Calu3 (cell line): Measurements from ENCODE around the gene ELFN1. TPM values are rescaled to one million over a fixed set of nuclear protein-coding genes. Genes with fewer than 3 reads are reported as not detected.

Experiments
- BruUV-seq: library from RNA; stranded (reverse); fragments of 400-500 nt; replicated peaks from 2 replicates; lab custom pipeline; 2021; lab: Mats Ljungman, UMichigan
- CTCF ChIA-PET: fragments of 300-600 bp; sonication (Branson Sonifier 250); formaldehyde crosslinking; loops from one replicate; lab custom pipeline; 2022; ENCODE audit warnings: antibody characterized with exemption; lab: Charles Lee
- DNase-seq: peaks from one replicate; pipeline ENCODE4 v3.0.0; 2022
- H3K27ac Mint-ChIP-seq: one replicate; pipeline ENCODE4 v1.8.0; 2022; ENCODE audit warnings: mixed read lengths; ENCODE audit not compliant: unreplicated experiment
- H3K27me3 Mint-ChIP-seq: one replicate; pipeline ENCODE4 v1.8.0; 2022; ENCODE audit warnings: mixed read lengths; ENCODE audit not compliant: unreplicated experiment
- H3K36me3 Mint-ChIP-seq: one replicate; pipeline ENCODE4 v1.8.0; 2022; ENCODE audit warnings: mild to moderate bottlenecking, moderate library complexity, mixed read lengths; ENCODE audit not compliant: insufficient read depth, unreplicated experiment
- H3K4me1 Mint-ChIP-seq: one replicate; pipeline ENCODE4 v1.8.0; 2022; ENCODE audit warnings: mild to moderate bottlenecking, low read depth, mixed read lengths; ENCODE audit not compliant: unreplicated experiment
- H3K4me3 Mint-ChIP-seq: one replicate; pipeline ENCODE4 v1.8.0; 2022; ENCODE audit warnings: mild to moderate bottlenecking, low read depth, moderate library complexity, mixed read lengths; ENCODE audit not compliant: unreplicated experiment
- H3K9me3 Mint-ChIP-seq: one replicate; pipeline ENCODE4 v1.8.0; 2022; ENCODE audit warnings: low read depth, mixed read lengths; ENCODE audit not compliant: unreplicated experiment
- CTCF ChIP-seq: fragments of 200-600 bp; IDR thresholded peaks from one replicate; pipeline ENCODE4 v1.8.0; 2022; ENCODE audit warnings: antibody characterized with exemption; ENCODE audit not compliant: unreplicated experiment
- intact Hi-C: fragments of 100-400 bp; cut with micrococcal nuclease; formaldehyde crosslinking; loops from one replicate; pipeline ENCODE4 v1.10.0; 2022; ENCODE audit not compliant: unreplicated experiment
- total RNA-seq: library from RNA; stranded (reverse); gene quantifications from 2 replicates; pipeline ENCODE4 v1.2.3, GENCODE V29; 2022

Gene ELFN1
- total RNA-seq, 1 experiment from 2014 or later = not detected

- Mint-ChIP-seq H3K9me3 (no peaks in the 10 kb centered on the region), H3K27me3 (peaks cover 99% of the 10 kb centered on the region), H3K36me3 (no peaks in the 10 kb centered on the region), H3K4me3 (no peak overlapping the region), H3K27ac (no peak overlapping the region), H3K4me1 (no peaks in the 10 kb centered on the region)
- CTCF ChIA-PET = interaction anchor here (0.7 kb wide), 1 partner anchor 10 kb away, joined by 4 read pairs; no protein-coding TSS in a partner anchor
- no peak for TF ChIP-seq CTCF
- intact Hi-C loops = no loop called here
- no peak for DNase-seq
- no TSS peak for BruUV-seq
Observed at GRCh38 chr7:1674161-1675035, 4.3 kb downstream of the ELFN1 start.

GRCh38 chr7:1675036-1675671 lies 5.1 kb downstream of the ELFN1 start:
- H3K36me3 Mint-ChIP-seq = no peaks in the 10 kb centered on the region
- intact Hi-C loops = no loop called here

GRCh38 chr7:1675673-1676549 lies 5.8 kb downstream of the ELFN1 start:
- DNase-seq = no peak
- no peak for TF ChIP-seq CTCF
- Mint-ChIP-seq H3K4me1 (no peaks in the 10 kb centered on the region), H3K27ac (no peak overlapping the region), H3K27me3 (peaks cover 98% of the 10 kb centered on the region), H3K36me3 (no peaks in the 10 kb centered on the region), H3K9me3 (no peaks in the 10 kb centered on the region), H3K4me3 (no peak overlapping the region)
- intact Hi-C loops = no loop called here
- CTCF ChIA-PET = interaction anchor here (0.5 kb wide), 1 partner anchor 95 kb away, joined by 3 read pairs; no protein-coding TSS in a partner anchor
- BruUV-seq = no TSS peak

More at GRCh38 chr7:1675036-1675671, 5.1 kb downstream of the ELFN1 start:
- no TSS peak for BruUV-seq
- no peaks in the 10 kb centered on the region for H3K9me3 Mint-ChIP-seq
- no peak overlapping the region for H3K4me3 Mint-ChIP-seq
- H3K4me1 Mint-ChIP-seq = no peaks in the 10 kb centered on the region
- no peak for TF ChIP-seq CTCF
- peaks cover 99% of the 10 kb centered on the region for H3K27me3 Mint-ChIP-seq
- no peak overlapping the region for H3K27ac Mint-ChIP-seq
- no peak for DNase-seq
- CTCF ChIA-PET = no interaction called here

GRCh38 chr7:1676550-1677078 lies 6.5 kb downstream of the ELFN1 start:
- Mint-ChIP-seq H3K4me1 (no peaks in the 10 kb centered on the region), H3K4me3 (no peak overlapping the region), H3K9me3 (no peaks in the 10 kb centered on the region), H3K27ac (no peak overlapping the region), H3K27me3 (peaks cover 93% of the 10 kb centered on the region), H3K36me3 (no peaks in the 10 kb centered on the region)
- intact Hi-C loops = no loop called here
- CTCF ChIA-PET = interaction anchor here (0.5 kb wide), 1 partner anchor 96 kb away, joined by 3 read pairs; no protein-coding TSS in a partner anchor
- TF ChIP-seq CTCF = no peak
- no peak for DNase-seq
- BruUV-seq = no TSS peak
